Measurements from ENCODE around the gene NPM1.
A peak's percentile ranks its signal among the peaks of the same experiment; 100 is the strongest.
"Not testable (repeated sequence)": the region's sequence is repeated elsewhere in the genome, so short reads cannot be mapped to it uniquely, and the experiment has no call there.

The NPM1 gene

DNA sequence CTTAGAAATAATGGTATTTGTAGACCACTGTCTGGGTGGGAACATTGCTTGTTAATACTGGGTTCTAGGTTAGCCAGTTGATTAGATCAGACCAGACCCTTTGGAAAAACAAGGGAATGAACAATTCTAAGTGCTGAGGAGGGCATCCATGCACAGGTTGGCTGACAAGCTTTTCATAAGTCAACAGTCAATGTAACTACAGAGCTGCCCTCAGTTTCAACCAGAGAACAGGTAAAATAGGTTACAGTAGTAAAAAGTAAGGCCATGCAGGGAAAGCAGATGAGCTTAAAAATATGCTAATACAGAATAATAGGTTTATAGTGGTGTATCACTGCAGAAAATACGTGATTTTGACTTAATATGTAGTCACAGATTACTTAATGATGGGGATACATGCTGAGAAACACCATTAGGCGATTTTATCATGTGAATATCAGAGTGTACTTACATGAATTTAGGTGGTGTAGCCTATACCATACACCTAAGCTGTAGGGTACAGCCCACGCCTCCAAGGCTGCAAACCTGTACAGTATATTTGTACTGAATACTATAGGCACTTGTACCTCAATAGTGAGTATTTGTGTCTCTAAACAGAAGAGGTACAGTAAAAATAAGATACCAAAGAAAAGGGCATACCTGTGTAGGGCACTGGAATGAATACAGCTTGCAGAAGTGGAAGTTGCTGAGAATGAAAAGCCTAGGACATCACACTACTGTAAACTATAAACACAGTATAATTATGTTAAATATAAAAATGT lies 25.7 kb downstream of the NPM1 start:
- no peak for DNase-seq (ENCODE audit: low read depth)

DNA sequence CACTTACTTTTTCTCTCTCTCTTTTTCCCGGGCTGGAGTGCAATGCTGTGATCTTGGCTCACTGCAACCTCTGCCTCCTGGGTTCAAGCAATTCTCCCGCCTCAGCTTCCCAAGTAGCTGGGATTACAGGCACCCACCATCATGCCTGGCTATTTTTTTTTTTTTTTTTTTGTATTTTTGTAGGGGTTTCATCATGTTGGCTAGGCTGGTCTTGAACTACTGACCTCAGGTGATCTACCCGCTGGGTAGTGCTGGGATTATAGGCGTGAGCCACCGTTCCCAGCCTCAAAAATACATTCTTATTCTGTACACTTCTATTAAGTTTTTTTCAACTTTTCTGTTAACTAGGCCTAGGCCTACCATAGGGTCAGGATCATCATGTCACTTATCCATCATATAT lies 26.3 kb downstream of the NPM1 start:
- not testable (repeated sequence) for DNase-seq (ENCODE audit: low read depth)

DNA sequence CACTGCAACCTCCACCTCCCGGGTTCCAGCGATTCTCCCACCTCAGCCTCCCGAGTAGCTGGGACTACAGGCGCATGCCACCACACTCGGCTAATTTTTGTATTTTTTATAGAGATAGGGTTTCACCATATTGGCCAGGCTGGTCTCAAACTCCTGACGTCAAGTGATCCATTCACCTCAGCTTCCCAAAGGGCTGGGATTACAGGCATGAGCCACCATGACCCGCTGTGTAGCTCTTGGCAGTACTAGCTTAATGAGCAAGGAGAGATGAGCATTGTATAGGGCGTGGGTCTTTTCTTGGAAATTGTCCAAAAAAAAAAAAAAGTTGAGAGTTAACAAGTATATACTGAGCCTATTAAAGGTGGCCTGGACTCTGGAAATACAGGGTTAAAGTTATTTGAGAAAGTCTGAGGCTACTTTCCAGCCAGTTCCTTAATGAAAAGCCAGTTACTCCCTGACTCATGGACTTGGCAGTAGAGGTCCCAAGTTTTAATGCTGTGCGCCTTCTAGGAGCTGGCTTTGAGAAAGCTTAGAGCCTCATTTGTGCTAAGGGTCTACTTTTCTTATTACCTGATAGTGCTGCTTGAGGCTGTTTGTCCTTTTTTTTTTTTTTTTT lies 27.6 kb downstream of the NPM1 start:
- no peak for DNase-seq (ENCODE audit: low read depth)

DNA sequence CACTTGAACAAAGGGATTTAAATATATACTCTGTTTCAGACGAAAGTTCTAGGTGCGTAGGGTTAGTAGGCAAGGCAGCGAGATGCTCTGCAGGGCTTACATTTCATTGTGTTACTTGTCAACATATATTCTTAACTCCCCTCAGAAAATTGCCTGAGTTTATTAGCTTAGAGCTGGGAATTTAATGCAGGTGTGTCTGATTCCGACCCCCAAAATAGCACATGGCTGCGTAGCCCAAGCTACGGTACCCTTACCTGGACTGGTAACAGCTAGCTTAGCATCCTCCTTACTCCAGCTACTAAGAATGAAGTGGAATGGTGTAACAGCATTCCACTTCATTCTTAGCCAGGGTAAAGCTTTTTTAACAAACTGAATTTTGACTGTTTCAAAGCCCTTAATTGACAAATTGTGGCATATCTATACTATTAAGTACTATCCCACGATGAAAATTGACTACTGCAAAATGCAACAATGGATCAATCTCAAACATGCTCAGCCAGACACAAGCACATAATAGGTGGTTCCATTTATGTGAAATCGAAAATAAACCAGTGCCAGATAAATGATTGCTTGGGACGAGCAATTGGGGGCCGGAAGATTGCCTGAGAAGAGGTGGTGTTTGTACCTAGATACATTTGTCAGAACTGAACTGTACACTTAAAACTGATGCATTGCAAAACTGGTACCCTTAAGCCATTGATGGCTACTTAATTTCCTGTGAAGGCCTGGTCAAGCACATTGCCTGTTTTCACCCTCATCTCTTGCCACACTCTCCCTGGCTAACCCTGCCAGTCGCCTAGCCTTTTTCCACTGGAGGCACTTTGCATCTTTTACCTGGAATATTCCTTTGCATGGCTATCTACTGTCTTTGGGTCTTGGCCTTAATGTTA lies 28.8 kb downstream of the NPM1 start:
- no peak for DNase-seq (ENCODE audit: low read depth)

DNA sequence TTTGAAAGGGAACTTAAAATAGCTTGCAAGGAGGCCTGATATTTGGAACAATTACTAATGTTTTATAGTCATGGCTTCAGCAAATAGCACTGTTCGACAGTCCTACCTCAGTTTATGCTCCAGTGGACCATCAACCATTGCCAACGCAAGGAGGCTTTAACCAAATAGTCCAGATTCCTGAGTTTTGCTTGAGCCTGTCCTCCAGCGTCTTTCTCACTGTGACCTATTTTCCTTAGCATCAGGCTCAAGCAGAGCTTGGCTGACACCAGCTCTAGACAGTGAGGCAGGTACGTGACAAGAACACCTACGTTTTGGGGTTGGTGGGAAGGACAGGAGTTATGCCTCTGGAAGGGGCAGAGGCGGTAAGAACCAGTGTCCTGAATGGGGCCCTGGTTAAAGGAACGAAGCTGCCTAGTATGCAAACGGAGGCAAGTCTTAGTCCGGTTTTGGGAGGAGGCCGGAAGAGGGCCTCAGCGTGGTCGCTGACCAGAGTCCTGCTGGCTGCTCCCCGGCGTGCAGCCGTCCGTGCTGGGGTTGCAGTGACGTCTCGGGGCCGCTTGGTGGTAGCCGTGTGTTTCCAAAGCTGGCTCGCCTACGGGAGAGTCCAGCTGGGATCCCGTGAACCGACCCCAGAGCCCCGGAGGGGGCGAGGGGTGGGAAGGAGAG lies 30.8 kb downstream of the NPM1 start:
- peak; percentile 56 for DNase-seq (ENCODE audit: low read depth)

DNA sequence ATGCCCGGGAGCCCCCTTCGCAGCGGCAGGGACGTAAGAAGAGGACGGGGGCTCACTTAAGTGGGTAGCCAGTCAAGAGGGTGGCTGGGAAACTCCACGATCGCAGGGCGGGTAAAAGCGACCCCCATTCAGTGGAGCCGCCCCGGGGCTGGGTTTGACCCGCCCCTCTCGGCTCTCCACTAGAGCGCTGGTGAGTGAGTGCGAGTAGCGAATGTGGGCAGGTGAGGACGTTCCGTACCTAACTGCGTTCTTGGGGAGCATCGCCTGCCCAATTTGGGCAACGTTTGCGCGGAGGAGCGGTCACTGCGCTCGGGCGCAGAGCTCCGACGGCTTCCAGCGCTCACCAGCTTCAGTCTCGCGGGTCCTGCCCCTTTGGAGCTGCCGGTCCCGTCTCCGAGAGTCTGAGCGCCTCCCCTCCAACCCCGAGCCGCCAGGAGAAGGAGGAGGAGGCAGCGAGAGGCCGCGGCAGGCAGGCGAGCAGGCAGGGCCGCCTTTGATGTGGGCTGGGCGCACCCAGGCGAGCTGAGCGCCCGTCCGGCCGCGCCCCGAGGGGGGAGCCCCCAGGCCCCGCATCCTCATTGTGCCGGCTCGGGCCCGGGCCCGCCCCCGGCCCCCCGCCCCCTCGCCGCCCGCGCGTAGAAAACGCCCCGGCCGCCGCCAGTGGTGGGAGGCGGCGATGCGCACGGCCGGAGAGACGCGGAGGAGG lies 31.5 kb downstream of the NPM1 start, which contains the start of gene FGF18:
Gene FGF18, plus strand, starts transcription at position 666 of the 706 bp plus-strand sequence. CDS start 553 bp downstream, outside the sequence.
- peak; percentile 26 for DNase-seq (ENCODE audit: low read depth)

DNA sequence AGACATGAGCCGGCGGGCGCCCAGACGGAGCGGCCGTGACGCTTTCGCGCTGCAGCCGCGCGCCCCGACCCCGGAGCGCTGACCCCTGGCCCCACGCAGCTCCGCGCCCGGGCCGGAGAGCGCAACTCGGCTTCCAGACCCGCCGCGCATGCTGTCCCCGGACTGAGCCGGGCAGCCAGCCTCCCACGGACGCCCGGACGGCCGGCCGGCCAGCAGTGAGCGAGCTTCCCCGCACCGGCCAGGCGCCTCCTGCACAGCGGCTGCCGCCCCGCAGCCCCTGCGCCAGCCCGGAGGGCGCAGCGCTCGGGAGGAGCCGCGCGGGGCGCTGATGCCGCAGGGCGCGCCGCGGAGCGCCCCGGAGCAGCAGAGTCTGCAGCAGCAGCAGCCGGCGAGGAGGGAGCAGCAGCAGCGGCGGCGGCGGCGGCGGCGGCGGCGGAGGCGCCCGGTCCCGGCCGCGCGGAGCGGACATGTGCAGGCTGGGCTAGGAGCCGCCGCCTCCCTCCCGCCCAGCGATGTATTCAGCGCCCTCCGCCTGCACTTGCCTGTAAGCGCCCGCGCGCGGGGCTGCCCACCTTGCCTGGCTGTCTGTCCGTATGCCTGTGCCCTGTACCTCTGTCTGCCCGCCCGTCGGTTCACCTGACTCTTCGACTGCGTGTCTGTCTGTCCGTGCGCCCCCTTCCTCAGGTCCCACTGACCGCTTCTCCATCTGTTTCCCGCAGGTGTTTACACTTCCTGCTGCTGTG lies 32.2 kb downstream of the NPM1 start:
- no peak for DNase-seq (ENCODE audit: low read depth)

DNA sequence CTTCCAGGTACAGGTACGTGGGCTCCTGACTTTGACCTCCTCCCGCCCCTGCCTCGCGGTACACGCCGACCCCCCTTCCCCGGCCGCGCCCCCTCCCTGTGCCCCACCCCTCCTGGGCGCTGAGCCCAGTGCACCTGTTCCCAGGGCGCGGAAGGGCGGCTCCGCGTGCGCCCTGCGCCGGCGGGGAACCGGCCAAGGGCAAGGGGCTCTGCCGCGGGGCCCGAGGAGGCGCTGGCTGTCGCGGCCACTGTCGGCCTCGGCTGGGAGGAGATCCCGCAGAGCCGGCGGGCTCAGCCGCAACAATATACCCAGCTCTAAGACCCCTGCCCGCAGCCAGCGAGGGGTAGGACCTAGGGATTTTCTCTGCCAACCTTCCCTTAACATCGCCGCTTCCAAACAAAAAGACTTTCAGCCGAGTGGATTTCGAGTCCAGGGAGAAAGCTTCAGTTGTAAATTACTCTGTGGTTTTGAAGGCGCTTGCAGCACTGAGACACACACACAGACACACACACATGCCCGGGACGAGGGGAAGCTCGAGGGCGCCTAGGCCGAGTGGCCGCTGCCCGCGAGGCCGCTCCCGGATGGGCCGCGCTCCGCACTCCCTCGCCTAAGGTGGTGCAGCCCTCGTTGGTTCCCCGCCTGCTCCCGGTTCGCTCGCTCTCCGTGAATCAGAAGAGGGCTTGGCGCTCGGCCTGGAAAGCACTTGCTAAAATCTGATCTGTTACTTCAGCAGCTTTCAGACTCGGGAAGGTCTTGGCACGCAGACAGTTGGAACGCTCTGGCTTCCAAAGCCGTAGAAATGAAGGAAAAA lies 33.0 kb downstream of the NPM1 start:
- DNase-seq (ENCODE audit: low read depth), result no peak

DNA sequence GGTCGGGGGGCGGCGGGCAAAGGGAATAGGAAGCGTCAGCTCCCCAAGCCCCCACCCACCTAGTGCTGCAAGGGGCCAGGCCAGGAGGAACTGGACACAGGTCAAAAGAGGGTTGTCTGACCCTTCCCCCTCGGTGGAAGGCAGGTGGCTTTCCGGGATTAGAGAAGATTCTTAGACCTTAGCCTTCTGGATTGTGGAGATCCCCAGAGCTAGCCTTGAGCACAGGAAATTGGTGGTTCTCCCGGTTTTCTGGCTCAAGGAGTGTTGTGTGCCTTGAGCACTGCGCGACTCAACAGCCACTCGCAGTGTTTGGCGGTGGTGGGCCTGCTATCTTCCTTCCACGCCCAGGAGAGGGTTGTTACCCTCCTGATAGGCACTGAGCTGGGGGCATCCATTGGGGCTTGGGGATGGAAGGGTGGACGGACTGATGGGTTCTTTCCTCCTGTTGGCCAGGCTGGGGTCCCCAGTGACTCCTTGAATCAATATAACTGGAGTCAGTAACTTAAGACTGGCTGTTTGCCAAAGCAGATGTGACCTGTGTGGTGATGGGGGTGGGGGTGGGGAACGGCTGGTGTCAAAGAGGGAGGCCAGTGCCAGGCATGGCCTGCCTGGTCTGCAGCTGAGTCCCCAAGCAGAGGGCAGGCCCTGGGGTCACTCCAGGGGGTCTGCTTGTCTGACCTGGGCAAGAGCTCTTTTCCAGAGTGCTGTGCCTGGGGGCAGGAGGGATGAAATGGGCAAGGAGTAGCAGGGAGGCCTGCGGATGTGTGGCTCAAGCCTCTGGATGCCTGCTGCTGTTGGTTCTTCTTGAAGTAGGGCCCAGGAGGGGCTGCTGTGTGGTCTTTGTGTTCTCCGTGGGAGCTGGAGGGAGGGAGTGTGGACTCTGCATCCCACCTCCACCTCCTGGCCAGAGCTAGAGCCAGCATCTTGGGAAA lies 33.9 kb downstream of the NPM1 start:
- no peak for DNase-seq (ENCODE audit: low read depth)

DNA sequence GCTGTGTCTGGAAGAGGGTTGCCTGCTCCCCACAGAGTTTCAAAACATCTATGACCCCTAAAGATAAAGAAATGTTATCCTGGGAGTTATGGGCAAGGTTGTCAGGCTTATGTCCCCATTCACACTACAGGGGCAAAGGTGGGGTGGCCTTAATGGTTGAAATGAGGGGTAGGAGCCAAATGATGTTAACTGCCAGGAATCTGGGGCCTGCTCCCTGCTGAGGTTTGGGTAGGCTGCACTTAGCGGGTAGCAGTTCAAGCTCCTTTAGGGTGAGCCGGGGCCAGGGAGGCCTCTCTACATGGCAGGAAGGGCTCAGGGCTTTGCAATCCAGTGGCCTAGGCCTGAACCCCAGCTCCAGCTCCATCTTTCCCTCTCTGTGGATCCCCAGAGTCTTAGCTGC lies 34.8 kb downstream of the NPM1 start:
- no peak for DNase-seq (ENCODE audit: low read depth)

DNA sequence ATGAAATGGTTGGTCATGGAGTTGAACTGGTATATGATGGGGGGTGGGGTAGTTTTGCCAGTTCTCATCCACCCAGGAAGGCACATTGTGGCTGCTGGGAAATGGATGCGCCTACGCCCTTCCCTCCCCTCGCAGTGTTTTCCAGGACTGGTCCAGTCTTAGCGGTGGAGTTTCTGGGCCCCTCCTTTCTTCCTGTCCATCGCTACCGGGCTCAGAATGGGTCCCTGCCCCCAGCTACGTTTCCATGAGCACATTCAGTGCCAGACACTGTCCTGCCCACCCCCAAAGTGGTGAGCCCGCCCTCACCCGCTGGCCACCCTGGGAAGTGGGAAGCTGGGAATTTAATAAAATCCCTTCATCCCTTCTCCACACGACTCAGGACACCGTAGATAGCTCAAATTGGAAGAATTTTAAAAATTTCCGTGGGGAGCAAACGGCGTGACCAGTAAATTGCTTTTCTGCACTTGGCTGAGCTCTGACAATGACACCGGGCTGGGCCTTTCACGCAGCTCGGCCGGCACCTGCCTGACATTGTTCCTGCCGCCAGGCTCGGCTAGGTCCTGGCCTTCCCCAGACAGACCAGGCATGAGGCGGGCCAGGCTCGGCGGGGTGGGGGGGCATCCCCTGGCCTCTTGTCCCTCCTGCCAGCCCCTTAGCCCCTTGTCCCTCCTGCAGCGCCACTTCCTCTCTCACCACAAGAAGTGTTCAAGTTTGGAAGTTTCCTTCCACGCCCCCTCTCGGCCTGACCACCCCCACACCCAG lies 35.4 kb downstream of the NPM1 start:
- DNase-seq (ENCODE audit: low read depth), result no peak

DNA sequence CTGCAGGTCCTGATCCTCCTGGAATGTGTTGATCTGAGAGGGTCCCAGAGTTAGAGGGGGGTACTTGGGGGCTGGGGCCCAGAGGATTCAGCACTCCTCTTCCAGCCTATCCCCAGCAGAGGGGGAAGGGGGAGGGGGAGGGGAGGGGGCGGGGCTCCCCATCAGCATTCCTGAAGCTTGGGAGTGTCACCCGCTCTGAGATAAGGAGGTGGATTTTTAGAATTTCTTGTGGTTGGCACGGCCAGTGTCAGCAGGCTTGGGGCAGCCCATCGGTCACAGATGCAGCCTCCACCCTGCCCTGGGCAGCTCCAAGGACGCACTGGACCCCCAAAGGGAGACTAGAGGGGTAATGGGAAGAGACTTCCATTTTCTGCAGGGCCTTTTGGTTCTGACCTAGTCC lies 37.1 kb downstream of the NPM1 start:
- DNase-seq (ENCODE audit: low read depth), result no peak

DNA sequence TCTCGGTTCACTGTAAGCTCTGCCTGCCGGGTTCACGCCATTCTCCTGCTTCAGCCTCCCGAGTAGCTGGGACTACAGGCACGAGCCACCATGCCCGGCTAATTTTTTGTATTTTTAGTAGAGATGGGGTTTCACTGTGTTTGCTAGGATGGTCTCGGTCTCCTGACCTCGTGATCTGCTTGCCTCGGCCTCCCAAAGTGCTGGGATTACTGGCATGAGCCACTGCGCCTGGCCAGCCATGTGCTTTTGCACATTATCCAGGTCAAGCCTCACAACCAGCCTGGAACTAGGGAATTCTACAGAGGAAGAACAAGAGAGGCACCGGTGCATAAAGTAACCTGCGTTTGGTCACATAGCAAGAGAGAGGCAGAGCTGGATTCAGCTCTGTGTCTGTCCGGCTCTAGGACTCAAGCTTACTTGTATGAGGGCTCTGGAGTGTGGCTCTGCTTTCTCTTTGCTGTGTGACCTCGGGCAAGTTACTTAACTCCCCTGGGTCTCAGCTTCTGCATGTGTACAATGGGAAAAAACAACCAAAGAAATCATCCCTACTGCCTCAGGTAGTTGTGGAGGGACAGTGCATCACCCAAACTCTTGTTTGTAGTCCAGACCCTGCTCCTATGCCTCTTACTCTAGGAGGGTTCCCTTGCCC lies 38.1 kb downstream of the NPM1 start:
- no peak for DNase-seq (ENCODE audit: low read depth)

DNA sequence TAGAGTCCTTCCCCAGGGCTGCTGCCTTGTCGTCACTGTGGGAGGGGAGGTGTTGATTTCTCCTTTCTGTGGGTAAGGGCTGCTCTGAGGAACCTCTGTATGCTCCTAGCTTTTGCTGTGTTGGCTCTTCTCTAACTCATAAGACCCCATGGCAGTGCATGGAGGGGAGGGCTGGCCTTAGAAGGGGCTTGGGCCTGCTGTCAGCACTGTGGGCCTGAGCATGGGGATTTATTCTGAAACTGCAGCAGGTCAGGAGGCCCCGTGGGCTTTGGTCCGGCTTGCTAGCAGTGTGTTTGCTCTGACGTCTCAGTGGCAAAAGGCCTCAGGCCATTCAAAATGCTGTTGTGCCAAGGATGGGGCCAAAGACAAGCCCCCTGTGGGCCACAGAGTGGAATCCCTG lies 38.6 kb downstream of the NPM1 start:
- no peak for DNase-seq (ENCODE audit: low read depth)

DNA sequence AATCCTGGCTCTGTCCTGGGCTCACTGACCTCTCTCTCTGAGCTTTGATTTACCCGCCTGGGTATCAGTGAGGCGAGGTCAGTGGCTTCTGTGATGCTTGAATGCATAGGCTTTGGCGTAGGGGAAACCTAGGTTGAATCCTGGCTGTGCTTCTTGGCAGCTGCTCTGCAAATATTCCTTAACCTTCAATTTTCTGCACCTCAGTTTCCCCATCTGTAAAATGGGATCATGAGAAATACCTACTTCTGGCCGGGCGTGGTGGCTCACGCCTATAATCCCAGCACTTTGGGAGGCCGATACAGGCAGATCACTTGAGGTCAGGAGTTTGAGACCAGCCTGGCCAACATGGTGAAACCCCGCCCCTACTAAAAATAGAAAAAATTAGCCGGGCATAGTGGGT lies 39.0 kb downstream of the NPM1 start:
- no peak for DNase-seq (ENCODE audit: low read depth)

DNA sequence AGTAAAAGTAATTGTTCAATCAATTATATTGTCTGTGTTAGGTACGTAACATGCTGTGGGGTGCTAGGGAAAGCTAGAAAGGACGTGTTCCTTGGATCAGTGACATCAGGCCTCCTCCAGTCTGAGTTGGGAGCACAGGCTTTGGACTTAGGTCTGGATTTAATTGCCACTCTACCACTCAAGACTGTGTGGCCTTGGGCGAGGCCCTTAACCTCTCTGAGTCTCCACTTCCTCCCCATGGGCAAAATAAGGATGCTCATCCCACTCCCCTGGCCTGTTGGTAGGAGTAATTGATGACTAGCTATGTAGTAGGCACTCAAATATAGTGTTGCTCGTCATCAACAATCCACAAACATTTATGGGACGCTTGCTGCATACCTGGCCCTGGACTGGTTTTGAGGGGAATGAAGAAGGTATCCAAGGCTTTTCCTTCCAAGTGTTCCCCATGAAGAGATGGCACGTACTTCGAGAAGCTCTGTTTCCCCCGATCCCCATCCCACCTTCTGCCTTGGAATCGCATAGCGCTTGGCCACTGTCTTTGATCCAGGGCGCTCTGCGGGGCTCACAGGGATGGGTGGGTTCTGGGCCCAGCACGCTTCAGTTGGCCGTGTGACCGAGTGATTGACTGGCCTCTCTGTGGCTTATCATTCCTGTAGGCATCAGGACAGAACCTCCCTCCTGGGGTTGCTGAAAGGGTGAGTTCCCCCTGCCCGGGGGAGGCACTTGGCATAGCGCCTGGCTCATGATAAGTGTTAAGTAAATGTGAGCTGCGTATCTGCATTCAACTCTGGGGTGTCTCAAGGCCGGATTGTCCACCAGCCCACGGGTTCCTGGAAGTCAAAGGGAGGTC lies 39.9 kb downstream of the NPM1 start:
- DNase-seq (ENCODE audit: low read depth), result no peak

All from activated T-cell treated with anti-CD3 and anti-CD28 coated beads for 48 hours (primary cell).